Measurements from ENCODE around the gene RPSA. TPM values are rescaled to one million over a fixed set of nuclear protein-coding genes. Genes with fewer than 3 reads are reported as not detected.

RPSA gene
- total and polyA plus RNA-seq, 2 experiments from 2014 or later = 1,591 to 1,827 TPM

DNA sequence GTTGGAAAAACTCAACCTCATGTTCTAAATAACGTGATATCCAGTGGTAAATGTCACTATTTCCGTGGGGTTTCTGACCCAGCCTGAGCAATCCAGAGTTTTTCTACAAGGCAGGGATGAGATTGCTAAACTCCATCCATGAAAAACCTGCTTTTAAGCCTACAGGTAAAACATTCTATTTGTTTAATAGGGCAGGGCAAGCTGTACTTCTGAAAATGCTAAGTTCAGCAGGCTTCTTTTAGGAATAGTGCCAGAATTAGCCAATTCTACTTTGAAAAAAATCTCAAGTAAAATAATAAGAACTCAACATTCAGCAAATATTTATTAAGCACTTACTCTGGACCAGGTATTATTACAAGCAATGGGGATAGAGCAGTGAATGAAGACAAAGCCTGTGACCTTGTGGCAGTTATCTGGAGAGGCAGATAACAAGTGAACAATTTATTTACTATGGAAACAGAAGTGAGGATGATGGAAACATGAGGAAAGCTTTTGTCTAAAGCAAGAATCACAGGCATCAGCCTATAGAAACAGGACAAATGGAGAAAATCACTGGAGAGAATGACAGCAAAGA, 13.3 kb downstream of the RPSA start (continued):
- TF ChIP-seq, protein P1, sequence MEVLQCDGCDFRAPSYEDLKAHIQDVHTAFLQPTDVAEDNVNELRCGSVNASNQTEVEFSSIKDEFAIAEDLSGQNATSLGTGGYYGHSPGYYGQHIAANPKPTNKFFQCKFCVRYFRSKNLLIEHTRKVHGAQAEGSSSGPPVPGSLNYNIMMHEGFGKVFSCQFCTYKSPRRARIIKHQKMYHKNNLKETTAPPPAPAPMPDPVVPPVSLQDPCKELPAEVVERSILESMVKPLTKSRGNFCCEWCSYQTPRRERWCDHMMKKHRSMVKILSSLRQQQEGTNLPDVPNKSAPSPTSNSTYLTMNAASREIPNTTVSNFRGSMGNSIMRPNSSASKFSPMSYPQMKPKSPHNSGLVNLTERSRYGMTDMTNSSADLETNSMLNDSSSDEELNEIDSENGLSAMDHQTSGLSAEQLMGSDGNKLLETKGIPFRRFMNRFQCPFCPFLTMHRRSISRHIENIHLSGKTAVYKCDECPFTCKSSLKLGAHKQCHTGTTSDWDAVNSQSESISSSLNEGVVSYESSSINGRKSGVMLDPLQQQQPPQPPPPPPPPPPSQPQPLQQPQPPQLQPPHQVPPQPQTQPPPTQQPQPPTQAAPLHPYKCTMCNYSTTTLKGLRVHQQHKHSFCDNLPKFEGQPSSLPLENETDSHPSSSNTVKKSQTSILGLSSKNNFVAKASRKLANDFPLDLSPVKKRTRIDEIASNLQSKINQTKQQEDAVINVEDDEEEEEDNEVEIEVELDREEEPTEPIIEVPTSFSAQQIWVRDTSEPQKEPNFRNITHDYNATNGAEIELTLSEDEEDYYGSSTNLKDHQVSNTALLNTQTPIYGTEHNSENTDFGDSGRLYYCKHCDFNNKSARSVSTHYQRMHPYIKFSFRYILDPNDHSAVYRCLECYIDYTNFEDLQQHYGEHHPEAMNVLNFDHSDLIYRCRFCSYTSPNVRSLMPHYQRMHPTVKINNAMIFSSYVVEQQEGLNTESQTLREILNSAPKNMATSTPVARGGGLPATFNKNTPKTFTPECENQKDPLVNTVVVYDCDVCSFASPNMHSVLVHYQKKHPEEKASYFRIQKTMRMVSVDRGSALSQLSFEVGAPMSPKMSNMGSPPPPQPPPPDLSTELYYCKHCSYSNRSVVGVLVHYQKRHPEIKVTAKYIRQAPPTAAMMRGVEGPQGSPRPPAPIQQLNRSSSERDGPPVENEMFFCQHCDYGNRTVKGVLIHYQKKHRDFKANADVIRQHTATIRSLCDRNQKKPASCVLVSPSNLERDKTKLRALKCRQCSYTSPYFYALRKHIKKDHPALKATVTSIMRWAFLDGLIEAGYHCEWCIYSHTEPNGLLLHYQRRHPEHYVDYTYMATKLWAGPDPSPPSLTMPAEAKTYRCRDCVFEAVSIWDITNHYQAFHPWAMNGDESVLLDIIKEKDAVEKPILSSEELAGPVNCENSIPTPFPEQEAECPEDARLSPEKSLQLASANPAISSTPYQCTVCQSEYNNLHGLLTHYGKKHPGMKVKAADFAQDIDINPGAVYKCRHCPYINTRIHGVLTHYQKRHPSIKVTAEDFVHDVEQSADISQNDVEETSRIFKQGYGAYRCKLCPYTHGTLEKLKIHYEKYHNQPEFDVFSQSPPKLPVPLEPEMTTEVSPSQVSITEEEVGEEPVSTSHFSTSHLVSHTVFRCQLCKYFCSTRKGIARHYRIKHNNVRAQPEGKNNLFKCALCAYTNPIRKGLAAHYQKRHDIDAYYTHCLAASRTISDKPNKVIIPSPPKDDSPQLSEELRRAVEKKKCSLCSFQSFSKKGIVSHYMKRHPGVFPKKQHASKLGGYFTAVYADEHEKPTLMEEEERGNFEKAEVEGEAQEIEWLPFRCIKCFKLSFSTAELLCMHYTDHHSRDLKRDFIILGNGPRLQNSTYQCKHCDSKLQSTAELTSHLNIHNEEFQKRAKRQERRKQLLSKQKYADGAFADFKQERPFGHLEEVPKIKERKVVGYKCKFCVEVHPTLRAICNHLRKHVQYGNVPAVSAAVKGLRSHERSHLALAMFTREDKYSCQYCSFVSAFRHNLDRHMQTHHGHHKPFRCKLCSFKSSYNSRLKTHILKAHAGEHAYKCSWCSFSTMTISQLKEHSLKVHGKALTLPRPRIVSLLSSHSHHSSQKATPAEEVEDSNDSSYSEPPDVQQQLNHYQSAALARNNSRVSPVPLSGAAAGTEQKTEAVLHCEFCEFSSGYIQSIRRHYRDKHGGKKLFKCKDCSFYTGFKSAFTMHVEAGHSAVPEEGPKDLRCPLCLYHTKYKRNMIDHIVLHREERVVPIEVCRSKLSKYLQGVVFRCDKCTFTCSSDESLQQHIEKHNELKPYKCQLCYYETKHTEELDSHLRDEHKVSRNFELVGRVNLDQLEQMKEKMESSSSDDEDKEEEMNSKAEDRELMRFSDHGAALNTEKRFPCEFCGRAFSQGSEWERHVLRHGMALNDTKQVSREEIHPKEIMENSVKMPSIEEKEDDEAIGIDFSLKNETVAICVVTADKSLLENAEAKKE (CRISPR knock-in tag; IDR thresholded peaks at IDR 0.05) = no peak

DNA sequence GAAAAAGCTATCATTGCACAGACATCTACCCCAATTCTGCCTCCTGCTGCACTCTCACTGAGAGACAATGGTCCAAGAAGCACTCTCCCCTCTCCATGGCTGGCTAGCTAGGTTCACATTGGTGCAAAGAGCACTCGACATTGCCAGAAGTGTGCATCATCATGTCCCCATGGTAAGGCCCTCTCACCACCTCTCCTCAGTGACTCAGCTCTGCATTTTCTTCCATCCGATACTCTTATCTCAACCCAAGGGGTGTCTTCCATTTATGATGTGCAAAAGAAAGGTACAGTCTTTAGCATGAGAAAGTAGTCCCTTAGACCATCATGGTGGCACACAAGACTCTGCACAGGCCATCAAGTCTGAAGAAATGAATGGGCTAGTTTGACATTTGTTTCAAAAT, 14.0 kb downstream of the RPSA start:
- Histone ChIP-seq H3K4me3 (no peak overlapping the region), H3K36me3 (ENCODE audit: insufficient read depth) (no peaks in the 10 kb centered on the region), H2AFZ (no peak overlapping the region), H3K9me2 (ENCODE audit: insufficient read depth) (no peaks in the 10 kb centered on the region), H3K27me3 (ENCODE audit: insufficient read depth) (no peaks in the 10 kb centered on the region), H3F3A (replicated peaks; ENCODE audit: low read depth) (peaks cover 19% of the 10 kb centered on the region), H3K4me2 (no peak overlapping the region), H3K4me1 (ENCODE audit: insufficient read depth) (peaks cover 16% of the 10 kb centered on the region), H3K27ac (ENCODE audit: low read depth) (no peak overlapping the region), H4K20me1 (replicated peaks; ENCODE audit: insufficient read depth) (no peaks in the 10 kb centered on the region), H3K79me2 (replicated peaks; ENCODE audit: insufficient read depth) (no peaks in the 10 kb centered on the region)
- DNase-seq (ENCODE audit: low spot score) (no peak), ATAC-seq (no peak)
- H3K27me3 Mint-ChIP-seq (ENCODE audit: insufficient read depth, low read depth, poor library complexity) = peaks cover 12% of the 10 kb centered on the region
- no peak overlapping the region for H3K27ac Mint-ChIP-seq
- H3K9me3 Mint-ChIP-seq = no peaks in the 10 kb centered on the region
- peaks cover 19% of the 10 kb centered on the region for H3K4me1 Mint-ChIP-seq
- TF ChIP-seq ZNF114 (CRISPR knock-in tag; IDR thresholded peaks at IDR 0.05) (no peak), POLR2AphosphoS5 (IDR thresholded peaks at IDR 0.05; ENCODE audit: low read depth) (no peak), CREB1 (CRISPR knock-in tag; IDR thresholded peaks at IDR 0.05; ENCODE audit: low read depth) (no peak), STAT1 (IDR thresholded peaks at IDR 0.05; ENCODE audit: unreplicated experiment) (no peak), NANOG (IDR thresholded peaks at IDR 0.05; ENCODE audit: borderline replicate concordance) (no peak)
- TF ChIP-seq, protein P1 (CRISPR knock-in tag; IDR thresholded peaks at IDR 0.05) = no peak
- H3K4me3 Mint-ChIP-seq = no peak overlapping the region
- peaks cover 3% of the 10 kb centered on the region for H3K36me3 Mint-ChIP-seq (ENCODE audit: low read depth)
